DND-41 (cell line): ENCODE data around the gene ALCAM.

Experiments used
- EZH2 ChIP-seq: IDR thresholded peaks from 3 replicates; pipeline ENCODE4 v1.6.1; 2012; ENCODE audit warnings: borderline replicate concordance, low read depth, mild to moderate bottlenecking, moderate library complexity, low read length, inconsistent platforms; ENCODE audit not compliant: severe bottlenecking
- TF ChIP-seq, protein P1 (sequence below): IDR thresholded peaks from 2 replicates; pipeline ENCODE4 v1.5.1; 2012; ENCODE audit warnings: borderline replicate concordance, low read length, moderate library complexity, mild to moderate bottlenecking; ENCODE audit not compliant: poor library complexity, severe bottlenecking; ENCODE audit errors: extremely low read depth

DNA sequence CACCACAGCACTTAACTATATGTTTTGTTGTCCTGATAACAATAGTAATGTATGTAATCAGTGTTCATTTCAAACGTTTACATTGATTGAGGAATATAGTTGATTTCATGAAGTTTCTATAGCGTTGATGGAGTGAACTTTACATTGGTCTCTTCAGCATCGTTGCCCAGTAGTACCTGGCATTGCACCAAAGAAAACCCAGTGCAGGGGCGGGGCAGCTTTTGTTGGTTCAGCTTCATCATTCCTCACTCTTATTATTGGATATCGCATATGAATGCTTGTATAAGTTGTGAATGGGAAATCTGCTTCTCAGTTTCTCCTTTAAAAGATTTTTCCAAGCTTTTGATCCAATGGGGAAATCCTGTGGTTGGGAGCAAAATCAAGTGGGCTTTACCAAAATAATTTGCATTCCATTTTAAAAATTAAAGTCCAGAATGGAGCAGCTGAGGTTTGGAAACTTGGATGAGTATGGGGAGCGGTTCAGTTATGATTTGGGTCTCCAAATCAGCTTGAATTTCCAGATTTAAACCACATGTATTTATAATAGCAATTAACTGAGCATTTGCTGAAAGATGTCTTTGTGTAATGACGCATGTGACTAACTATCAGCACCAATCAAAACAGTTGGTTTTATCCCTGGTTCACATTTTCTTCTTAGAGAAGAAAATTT is 213.7 kb downstream of the ALCAM start:
- TF ChIP-seq, protein P1, sequence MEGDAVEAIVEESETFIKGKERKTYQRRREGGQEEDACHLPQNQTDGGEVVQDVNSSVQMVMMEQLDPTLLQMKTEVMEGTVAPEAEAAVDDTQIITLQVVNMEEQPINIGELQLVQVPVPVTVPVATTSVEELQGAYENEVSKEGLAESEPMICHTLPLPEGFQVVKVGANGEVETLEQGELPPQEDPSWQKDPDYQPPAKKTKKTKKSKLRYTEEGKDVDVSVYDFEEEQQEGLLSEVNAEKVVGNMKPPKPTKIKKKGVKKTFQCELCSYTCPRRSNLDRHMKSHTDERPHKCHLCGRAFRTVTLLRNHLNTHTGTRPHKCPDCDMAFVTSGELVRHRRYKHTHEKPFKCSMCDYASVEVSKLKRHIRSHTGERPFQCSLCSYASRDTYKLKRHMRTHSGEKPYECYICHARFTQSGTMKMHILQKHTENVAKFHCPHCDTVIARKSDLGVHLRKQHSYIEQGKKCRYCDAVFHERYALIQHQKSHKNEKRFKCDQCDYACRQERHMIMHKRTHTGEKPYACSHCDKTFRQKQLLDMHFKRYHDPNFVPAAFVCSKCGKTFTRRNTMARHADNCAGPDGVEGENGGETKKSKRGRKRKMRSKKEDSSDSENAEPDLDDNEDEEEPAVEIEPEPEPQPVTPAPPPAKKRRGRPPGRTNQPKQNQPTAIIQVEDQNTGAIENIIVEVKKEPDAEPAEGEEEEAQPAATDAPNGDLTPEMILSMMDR, result no peak
- no peak for TF ChIP-seq EZH2
